ENCODE results near the gene OSBPL2. TPM values are rescaled to one million over a fixed set of nuclear protein-coding genes. Genes with fewer than 3 reads are reported as not detected.

Gene OSBPL2
- polyA plus RNA-seq, 1 donor: 33.0 TPM

- no peak for DNase-seq (ENCODE audit: low read depth)
These were observed 101.3 kb downstream of the OSBPL2 start for GRCh38 chr20:62339647-62340062.

DNA sequence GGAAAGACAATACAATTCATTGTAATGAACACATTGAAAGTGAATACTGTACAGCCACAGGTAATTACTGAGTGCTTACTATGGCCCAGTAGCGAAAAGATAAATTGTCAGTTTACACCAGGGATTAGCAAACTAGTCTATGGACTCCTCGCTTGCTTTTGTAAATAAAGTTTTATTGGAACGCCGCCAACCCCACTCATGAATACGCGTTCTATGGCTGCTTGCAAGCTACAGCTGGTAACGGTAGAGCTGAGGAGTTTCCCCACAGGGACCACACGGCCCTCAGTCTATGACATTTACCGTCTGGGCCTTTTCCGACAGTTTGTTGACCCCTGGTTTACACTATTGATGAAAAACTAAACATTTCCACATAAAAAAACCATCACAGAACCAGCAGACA is 104.6 kb downstream of the OSBPL2 start:
- DNase-seq (ENCODE audit: low read depth): no peak

- DNase-seq (ENCODE audit: low read depth): no peak
These were observed 105.8 kb downstream of the OSBPL2 start for GRCh38 chr20:62344092-62344491.

DNA sequence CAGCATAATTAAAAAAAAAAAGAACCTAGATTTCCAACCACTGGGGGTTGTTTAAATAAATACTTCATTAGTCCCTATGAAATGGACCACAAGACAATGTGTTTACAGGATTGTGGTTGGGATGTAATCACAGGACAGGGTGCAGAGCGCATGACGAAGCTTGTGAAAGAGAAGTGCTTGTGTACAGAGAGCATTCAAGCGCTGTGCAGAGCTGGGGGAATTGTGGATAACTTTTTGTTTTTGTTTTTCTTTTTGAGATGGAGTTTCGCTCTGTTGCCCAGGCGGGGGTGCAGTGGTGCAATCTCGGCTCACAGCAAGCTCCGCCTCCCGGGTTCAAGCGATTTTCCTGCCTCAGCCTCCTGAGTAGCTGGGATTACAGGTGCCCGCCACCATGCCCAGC is 106.5 kb downstream of the OSBPL2 start:
- no peak for DNase-seq (ENCODE audit: low read depth)

Other genes starting within 250 kb of the OSBPL2 start
- gene TAF4, start 172.6 kb upstream of the OSBPL2 start, polyA plus RNA-seq (ENCODE audit: insufficient read length): 13.5 TPM
- gene LSM14B, start 116.0 kb upstream of the OSBPL2 start, polyA plus RNA-seq (ENCODE audit: insufficient read length): 91.5 TPM
- gene PSMA7, start 95.1 kb upstream of the OSBPL2 start, polyA plus RNA-seq (ENCODE audit: insufficient read length): 155 TPM
- gene SS18L1, start 94.8 kb upstream of the OSBPL2 start, polyA plus RNA-seq (ENCODE audit: insufficient read length): 17.4 TPM
- gene MTG2, start 55.5 kb upstream of the OSBPL2 start, polyA plus RNA-seq (ENCODE audit: insufficient read length): 28.8 TPM
- gene HRH3, start 18.2 kb upstream of the OSBPL2 start, polyA plus RNA-seq (ENCODE audit: insufficient read length): 2.9 TPM
- 62.1 TPM for gene ADRM1, start 64.5 kb downstream of the OSBPL2 start, polyA plus RNA-seq (ENCODE audit: insufficient read length)
- 58.4 TPM for gene LAMA5, start 128.8 kb downstream of the OSBPL2 start, polyA plus RNA-seq (ENCODE audit: insufficient read length)
- 1,316 TPM for gene RPS21, start 148.6 kb downstream of the OSBPL2 start, polyA plus RNA-seq (ENCODE audit: insufficient read length)
- 4.4 TPM for gene CABLES2, start 168.8 kb downstream of the OSBPL2 start, polyA plus RNA-seq (ENCODE audit: insufficient read length)
- not detected for gene RBBP8NL, start 189.0 kb downstream of the OSBPL2 start, polyA plus RNA-seq (ENCODE audit: insufficient read length)
- gene GATA5, start 237.5 kb downstream of the OSBPL2 start, polyA plus RNA-seq (ENCODE audit: insufficient read length): 0.09 TPM